C4-2B (cell line): Measurements from ENCODE around the gene RBM20.
A peak's percentile ranks its signal among the peaks of the same experiment; 100 is the strongest.

Source experiments
- H3K27ac ChIP-seq: fragments of 450-650 bp; 2 replicates; pipeline ENCODE4 v1.5.1; 2017
- CTCF ChIP-seq: fragments of 450-650 bp; conservative IDR thresholded peaks from 2 replicates; pipeline ENCODE4 v1.5.1; 2017; ENCODE audit warnings: mild to moderate bottlenecking
- ZFX ChIP-seq: fragments of 450-650 bp; IDR thresholded peaks from 2 replicates; pipeline ENCODE4 v1.6.1; 2017

Gene RBM20

DNA sequence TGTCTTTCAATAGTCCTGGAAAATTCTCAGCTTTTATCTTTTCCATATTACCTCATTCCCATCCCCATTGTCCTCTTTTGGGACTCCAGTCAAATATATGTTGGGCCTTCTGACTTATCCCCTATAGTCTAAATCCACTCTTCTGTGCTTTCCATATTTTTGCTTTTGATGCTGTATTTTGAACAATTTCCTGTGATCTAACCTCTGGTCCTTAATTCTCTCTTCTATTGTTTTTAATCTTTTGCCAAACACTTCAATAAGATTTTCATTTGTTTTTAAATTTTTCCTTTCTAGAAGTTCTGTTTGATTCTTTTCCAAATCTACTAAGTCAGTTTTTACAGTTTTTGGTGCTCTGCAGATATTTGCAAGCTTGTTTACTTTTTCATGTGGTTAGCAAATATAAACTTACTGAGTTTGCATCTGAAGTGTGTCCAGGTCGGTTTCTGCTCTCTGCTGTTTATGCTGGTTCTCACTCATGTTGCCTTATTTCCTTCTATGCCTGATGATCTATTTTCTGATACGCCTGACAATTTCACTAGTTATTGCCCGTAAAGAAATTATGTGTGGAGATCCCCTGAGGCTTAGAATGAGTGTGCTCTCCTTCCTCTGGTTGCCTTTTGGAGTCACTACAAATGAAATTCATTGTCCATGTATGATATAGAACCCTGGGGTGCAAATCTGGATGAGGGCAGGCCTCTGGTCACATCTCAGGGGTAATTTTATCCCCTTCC lies 110.4 kb downstream of the RBM20 start:
- TF ChIP-seq ZFX (no peak), CTCF (no peak)
- H3K27ac ChIP-seq: peak overlapping the region; percentile 24; the same call in 1 of the 2 replicates

- H3K27ac ChIP-seq: no peak overlapping the region
- TF ChIP-seq CTCF: no peak
- no peak for TF ChIP-seq ZFX
These were observed 111.6 kb downstream of the RBM20 start for GRCh38 chr10:110755781-110756180.

DNA sequence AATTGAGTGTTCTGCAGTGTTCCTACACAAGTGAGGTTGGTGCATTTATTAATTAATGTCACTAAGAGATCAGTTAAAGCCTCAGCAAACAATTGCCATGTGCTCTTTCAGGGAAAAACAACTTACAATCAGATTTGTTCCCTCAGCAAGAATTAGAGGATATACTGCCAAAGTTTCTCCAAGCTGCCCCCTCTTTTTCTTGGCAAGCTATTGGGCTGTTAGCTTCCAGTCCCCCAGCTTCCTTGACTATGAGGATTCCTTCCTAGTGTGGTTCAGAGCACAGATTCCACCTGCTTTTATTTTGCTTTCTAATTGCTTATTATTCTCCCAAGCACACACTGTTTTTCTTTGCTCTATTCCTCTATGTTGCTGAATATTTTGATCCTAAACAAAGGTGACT lies 112.7 kb downstream of the RBM20 start:
- TF ChIP-seq CTCF (no peak), ZFX (no peak)
- H3K27ac ChIP-seq: no peak overlapping the region

- peak overlapping the region; percentile 18 for H3K27ac ChIP-seq
- no peak for TF ChIP-seq ZFX
- no peak for TF ChIP-seq CTCF
These were observed 113.5 kb downstream of the RBM20 start for GRCh38 chr10:110757586-110757985.

DNA sequence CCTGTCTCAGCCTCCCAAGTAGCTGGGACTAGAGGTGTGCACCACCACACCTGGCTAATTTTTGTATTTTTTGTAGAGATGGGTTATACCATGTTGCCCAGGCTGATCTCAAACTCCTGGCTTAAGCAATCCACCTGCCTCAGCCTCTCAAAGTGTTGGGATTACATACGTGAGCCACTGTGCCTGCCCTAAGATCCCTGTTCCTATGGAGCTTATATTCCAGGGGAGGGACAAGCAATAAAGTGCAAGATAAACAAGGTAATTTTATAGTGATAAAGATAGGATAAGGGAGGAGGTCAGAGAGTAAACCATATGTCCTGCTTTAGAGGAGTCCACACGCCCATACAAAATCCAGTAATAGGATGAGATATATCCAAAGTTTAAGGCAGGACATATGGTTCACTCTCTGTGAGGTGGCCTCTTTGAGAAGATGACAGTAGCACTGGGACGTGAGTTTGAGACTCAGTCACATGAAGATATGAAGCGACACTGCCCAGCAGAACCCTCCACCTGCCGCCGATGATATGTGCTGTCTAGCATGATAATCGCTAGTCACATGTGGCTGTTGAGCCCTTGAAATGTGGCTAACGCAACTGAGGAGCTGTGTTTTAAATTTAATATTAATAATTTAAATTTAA lies 114.1 kb downstream of the RBM20 start:
- TF ChIP-seq ZFX (no peak), CTCF (no peak)
- peak overlapping the region; percentile 18 for H3K27ac ChIP-seq

DNA sequence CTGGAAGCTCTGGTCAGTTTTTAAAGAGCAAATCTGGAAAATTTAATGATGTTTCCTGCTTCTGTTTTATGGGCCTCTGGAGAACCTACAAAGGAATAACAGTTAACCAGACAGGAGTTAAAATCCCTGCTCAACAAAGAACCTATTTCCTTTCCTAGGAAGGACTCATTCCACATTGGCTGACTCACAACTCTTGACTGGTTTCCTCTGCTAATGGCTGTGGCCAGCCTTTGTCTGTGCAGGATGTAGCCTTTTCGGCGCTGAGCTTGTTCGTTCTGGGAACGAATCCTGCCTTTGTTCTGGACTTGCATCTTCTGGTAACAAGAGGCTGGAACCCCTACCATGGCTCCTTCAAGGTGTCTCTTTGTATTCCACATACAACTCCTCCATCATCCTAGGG lies 114.8 kb downstream of the RBM20 start:
- H3K27ac ChIP-seq: no peak overlapping the region
- TF ChIP-seq CTCF: no peak
- TF ChIP-seq ZFX: no peak

DNA sequence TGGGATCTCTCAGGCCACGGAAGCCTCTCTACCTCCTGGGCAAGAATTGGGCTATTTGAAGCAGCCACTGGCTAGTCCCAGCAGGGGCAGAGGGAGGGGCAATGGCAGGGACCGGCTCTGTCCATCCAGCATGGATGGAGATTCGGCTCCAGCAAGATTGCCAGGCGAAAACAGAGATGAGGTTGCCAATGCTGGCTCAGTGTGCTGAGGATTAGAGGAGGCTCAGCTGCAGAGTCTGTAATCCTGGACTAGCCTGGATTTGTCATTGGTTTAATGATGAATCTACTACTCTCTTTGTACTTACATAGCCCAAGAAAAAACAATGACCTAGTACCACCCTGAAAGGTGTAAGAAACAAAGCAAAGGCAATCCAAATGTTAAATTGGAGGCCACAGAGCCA lies 115.4 kb downstream of the RBM20 start:
- no peak overlapping the region for H3K27ac ChIP-seq
- TF ChIP-seq CTCF: no peak
- TF ChIP-seq ZFX: no peak
